H9 (cell line): Measurements from ENCODE around the gene PGS1. TPM values are rescaled to one million over a fixed set of nuclear protein-coding genes. Genes with fewer than 3 reads are reported as not detected.

Source experiments
- DNase-seq: peaks from one replicate; pipeline ENCODE4 v3.0.0-alpha.2; 2017
- H2AFZ ChIP-seq: one replicate; pipeline ENCODE4 v1.6.1; 2013; ENCODE audit warnings: mild to moderate bottlenecking, low read length, control low read depth, moderate library complexity
- H2AK5ac ChIP-seq: 2 replicates; pipeline ENCODE4 v1.6.1; 2013; ENCODE audit warnings: low read length, control low read depth, mixed read lengths; ENCODE audit not compliant: insufficient read length
- H2BK120ac ChIP-seq: one replicate; pipeline ENCODE4 v1.6.1; 2013; ENCODE audit warnings: low read depth, mild to moderate bottlenecking, low read length, control low read depth, inconsistent platforms; ENCODE audit not compliant: poor library complexity, severe bottlenecking
- H2BK12ac ChIP-seq: 2 replicates; pipeline ENCODE4 v1.6.1; 2013; ENCODE audit warnings: low read length, control low read depth, mixed read lengths, low read depth; ENCODE audit not compliant: insufficient read length
- H2BK15ac ChIP-seq: 2 replicates; pipeline ENCODE4 v1.6.1; 2013; ENCODE audit warnings: low read depth, low read length, control low read depth
- H2BK20ac ChIP-seq: one replicate; pipeline ENCODE4 v1.6.1; 2013; ENCODE audit warnings: low read depth, mild to moderate bottlenecking, low read length, control low read depth, inconsistent platforms; ENCODE audit not compliant: poor library complexity, severe bottlenecking
- H2BK5ac ChIP-seq: 2 replicates; pipeline ENCODE4 v1.6.1; 2013; ENCODE audit warnings: low read length, control low read depth, mixed read lengths; ENCODE audit not compliant: insufficient read length
- H3K14ac ChIP-seq: 2 replicates; pipeline ENCODE4 v1.6.1; 2013; ENCODE audit warnings: low read length, control low read depth; ENCODE audit not compliant: insufficient read depth
- H3K18ac ChIP-seq: 2 replicates; pipeline ENCODE4 v1.6.1; 2013; ENCODE audit warnings: low read depth, mild to moderate bottlenecking, mixed read lengths, low read length, control low read depth; ENCODE audit not compliant: insufficient read length
- H3K23ac ChIP-seq: 2 replicates; pipeline ENCODE4 v1.6.1; 2013; ENCODE audit warnings: low read length, control low read depth, mixed read lengths, low read depth; ENCODE audit not compliant: insufficient read length
- H3K23me2 ChIP-seq: 2 replicates; pipeline ENCODE4 v1.6.1; 2013; ENCODE audit warnings: low read depth, mild to moderate bottlenecking, mixed read lengths, low read length, control low read depth; ENCODE audit not compliant: insufficient read length, poor library complexity, severe bottlenecking
- H3K27ac ChIP-seq: 2 replicates; pipeline ENCODE4 v1.5.1; 2013; ENCODE audit warnings: low read length, control low read depth, mixed read lengths, low read depth; ENCODE audit not compliant: insufficient read length
- H3K27me3 ChIP-seq: 2 replicates; pipeline ENCODE4 v1.6.1; 2013; ENCODE audit warnings: low read length, control low read depth, inconsistent platforms; ENCODE audit not compliant: insufficient read depth
- H3K4ac ChIP-seq: 2 replicates; pipeline ENCODE4 v1.6.1; 2013; ENCODE audit warnings: low read depth, mild to moderate bottlenecking, control low read depth, inconsistent platforms, low read length, moderate library complexity
- H3K4me1 ChIP-seq: 2 replicates; pipeline ENCODE4 v1.6.1; 2013; ENCODE audit warnings: low read length, control low read depth, inconsistent platforms; ENCODE audit not compliant: insufficient read depth
- H3K4me2 ChIP-seq: 2 replicates; pipeline ENCODE4 v1.6.1; 2013; ENCODE audit warnings: low read length, control low read depth, mixed read lengths; ENCODE audit not compliant: insufficient read length, insufficient read depth
- H3K56ac ChIP-seq: 2 replicates; pipeline ENCODE4 v1.6.1; 2013; ENCODE audit warnings: low read depth, mild to moderate bottlenecking, mixed read lengths, low read length, control low read depth; ENCODE audit not compliant: insufficient read length
- H3K79me1 ChIP-seq: 2 replicates; pipeline ENCODE4 v1.6.1; 2013; ENCODE audit warnings: low read depth, mild to moderate bottlenecking, moderate library complexity, low read length, control low read depth, inconsistent platforms; ENCODE audit not compliant: insufficient read depth, poor library complexity, severe bottlenecking
- H3K79me2 ChIP-seq: 2 replicates; pipeline ENCODE4 v1.6.1; 2013; ENCODE audit warnings: low read length, control low read depth, inconsistent platforms; ENCODE audit not compliant: insufficient read depth
- H3K9ac ChIP-seq: 2 replicates; pipeline ENCODE4 v1.6.1; 2013; ENCODE audit warnings: low read length, control low read depth, mixed read lengths; ENCODE audit not compliant: insufficient read length; ENCODE audit errors: extremely low read depth
- H3K9me3 ChIP-seq: one replicate; pipeline ENCODE4 v1.6.1; 2013; ENCODE audit warnings: low read depth, low read length, inconsistent platforms; ENCODE audit not compliant: control insufficient read depth
- H3T11ph ChIP-seq: one replicate; pipeline ENCODE4 v1.6.1; 2013; ENCODE audit warnings: mild to moderate bottlenecking, low read length, control low read depth, inconsistent platforms
- H4K20me1 ChIP-seq: one replicate; pipeline ENCODE4 v1.6.1; 2013; ENCODE audit not compliant: control insufficient read depth, insufficient read length, insufficient read depth
- H4K5ac ChIP-seq: 2 replicates; pipeline ENCODE4 v1.6.1; 2013; ENCODE audit warnings: low read depth, mild to moderate bottlenecking, mixed read lengths, low read length, control low read depth; ENCODE audit not compliant: insufficient read length
- H4K8ac ChIP-seq: replicated peaks from 2 replicates; pipeline ENCODE4 v1.6.1; 2013; ENCODE audit warnings: low read length, control low read depth, mixed read lengths, low read depth; ENCODE audit not compliant: insufficient read length
- H4K91ac ChIP-seq: 2 replicates; pipeline ENCODE4 v1.6.1; 2013; ENCODE audit warnings: low read depth, mild to moderate bottlenecking, moderate library complexity, mixed read lengths, low read length, control low read depth; ENCODE audit not compliant: insufficient read length
- H3K27ac Mint-ChIP-seq, 3 experiments: 2 replicates in 2 of 3; 3 replicates in 1 of 3; pipeline ENCODE4 v1.8.0; 2020 to 2021; ENCODE audit warnings: mixed read lengths in 3 of 3, mild to moderate bottlenecking in 1 of 3, moderate library complexity in 1 of 3
- H3K27me3 Mint-ChIP-seq: 2 replicates; pipeline ENCODE4 v1.8.0; 2021; ENCODE audit warnings: low read depth, mild to moderate bottlenecking, moderate library complexity, mixed read lengths
- H3K36me3 Mint-ChIP-seq, 3 experiments: 2 replicates in 2 of 3; 3 replicates in 1 of 3; pipeline ENCODE4 v1.8.0; 2020 to 2021; ENCODE audit warnings: low read depth in 3 of 3, mixed read lengths in 3 of 3; ENCODE audit not compliant: insufficient read depth in 1 of 3
- H3K4me1 Mint-ChIP-seq, 2 experiments: 2 replicates each; pipeline ENCODE4 v1.8.0; 2020; ENCODE audit warnings: mixed read lengths in 2 of 2
- H3K4me3 Mint-ChIP-seq, 2 experiments: 2 replicates in 1 of 2; 3 replicates in 1 of 2; pipeline ENCODE4 v1.8.0; 2020 to 2021; ENCODE audit warnings: mild to moderate bottlenecking in 2 of 2, mixed read lengths in 2 of 2, moderate library complexity in 1 of 2
- H3K9me3 Mint-ChIP-seq, 2 experiments: 2 replicates in 1 of 2; 3 replicates in 1 of 2; pipeline ENCODE4 v1.8.0; 2020; ENCODE audit warnings: mild to moderate bottlenecking in 2 of 2, mixed read lengths in 2 of 2, moderate library complexity in 1 of 2
- WGBS: extraction: QIAGEN DNeasy Blood & Tissue Kit; methylation state at CpG from one replicate; pipeline ENCODE4 v1.1.7; 2013; ENCODE audit warnings: missing lambda C conversion rate, low lambda C conversion rate, mixed read lengths; ENCODE audit not compliant: insufficient read length; ENCODE audit errors: extremely low coverage; 5-methylcytosine and 5-hydroxymethylcytosine counted together
- total RNA-seq: library from RNA; stranded (reverse); gene quantifications from 2 replicates; pipeline ENCODE4 v1.2.1, GENCODE V29; 2021
- TF ChIP-seq, protein P1 (sequence below): fragments of 200-600 bp; sonication (generic); conservative IDR thresholded peaks from 3 replicates; pipeline ENCODE4 v1.8.0; 2021; ENCODE audit warnings: antibody characterized with exemption, mild to moderate bottlenecking

PGS1 gene
- total RNA-seq, 1 experiment from 2014 or later: 45.7 TPM

DNA sequence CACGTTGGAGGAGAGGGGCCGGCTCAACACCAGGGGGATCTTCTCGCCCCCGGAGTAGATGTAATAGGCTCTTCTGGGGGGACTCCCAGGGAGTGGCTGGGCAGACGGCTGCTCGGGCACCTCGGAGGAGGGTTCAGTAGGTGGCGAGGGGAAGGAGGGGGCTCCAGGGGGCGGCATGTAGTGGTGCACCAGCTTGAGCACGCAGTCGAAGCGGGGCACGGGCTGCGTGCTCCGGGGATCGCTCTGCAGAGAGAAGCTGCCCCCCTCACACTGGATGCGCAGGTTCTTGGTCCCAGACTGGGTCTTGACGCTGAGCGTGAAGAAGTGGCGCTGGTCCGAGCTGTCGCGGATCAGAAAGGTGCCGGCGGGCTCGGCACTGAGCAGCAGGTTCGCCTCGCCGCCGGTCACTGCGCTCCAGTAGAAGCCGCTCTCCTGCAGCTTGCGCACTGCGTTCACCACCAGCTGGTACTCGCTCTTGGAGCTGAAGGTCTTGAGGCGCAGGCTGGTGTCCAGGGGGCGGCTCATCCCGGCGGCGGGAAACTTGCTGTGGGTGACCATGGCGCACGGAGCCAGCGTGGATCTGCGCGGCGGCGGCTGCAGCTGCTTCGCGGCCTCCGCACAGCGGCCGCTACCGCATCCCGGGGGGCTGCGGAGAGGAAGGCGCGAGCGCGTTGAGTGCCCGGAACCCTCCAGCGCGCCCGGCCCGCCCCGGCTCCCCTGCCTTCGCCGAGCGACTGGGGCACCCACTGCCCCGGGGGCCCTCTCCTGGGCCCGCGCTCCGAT is 19.7 kb upstream of the PGS1 start:
- peak overlapping the region; percentile 63 to 84 for H3K4me3 Mint-ChIP-seq
- Histone ChIP-seq H3K79me2 (peaks cover 15% of the 10 kb centered on the region; the same call in 1 of the 2 replicates), H4K20me1 (no peaks in the 10 kb centered on the region), H3K23me2 (peaks cover 19% of the 10 kb centered on the region), H3K4me2 (peak overlapping the region; percentile 42), H3K27me3 (no peaks in the 10 kb centered on the region), H3K4ac (no peak overlapping the region), H3K56ac (no peak overlapping the region), H3K23ac (no peak overlapping the region), H3K18ac (no peak overlapping the region), H2BK20ac (no peak overlapping the region), H3T11ph (no peak overlapping the region), H3K9ac (peak overlapping the region; percentile 42), H2BK120ac (no peak overlapping the region), H3K9me3 (no peaks in the 10 kb centered on the region), H4K91ac (no peak overlapping the region), H3K79me1 (no peaks in the 10 kb centered on the region), H4K5ac (no peak overlapping the region), H2BK12ac (no peak overlapping the region), H2AK5ac (no peak overlapping the region), H2BK5ac (no peak overlapping the region), H2BK15ac (no peak overlapping the region), H4K8ac (no peak overlapping the region), H3K14ac (peak overlapping the region; percentile 72; the same call in 1 of the 2 replicates), H2AFZ (no peak overlapping the region), H3K27ac (no peak overlapping the region), H3K4me1 (peaks cover 21% of the 10 kb centered on the region; the same call in 1 of the 2 replicates)
- peak; percentile 59 for DNase-seq
- H3K27me3 Mint-ChIP-seq: peaks cover 71% of the 10 kb centered on the region
- TF ChIP-seq, protein P1, sequence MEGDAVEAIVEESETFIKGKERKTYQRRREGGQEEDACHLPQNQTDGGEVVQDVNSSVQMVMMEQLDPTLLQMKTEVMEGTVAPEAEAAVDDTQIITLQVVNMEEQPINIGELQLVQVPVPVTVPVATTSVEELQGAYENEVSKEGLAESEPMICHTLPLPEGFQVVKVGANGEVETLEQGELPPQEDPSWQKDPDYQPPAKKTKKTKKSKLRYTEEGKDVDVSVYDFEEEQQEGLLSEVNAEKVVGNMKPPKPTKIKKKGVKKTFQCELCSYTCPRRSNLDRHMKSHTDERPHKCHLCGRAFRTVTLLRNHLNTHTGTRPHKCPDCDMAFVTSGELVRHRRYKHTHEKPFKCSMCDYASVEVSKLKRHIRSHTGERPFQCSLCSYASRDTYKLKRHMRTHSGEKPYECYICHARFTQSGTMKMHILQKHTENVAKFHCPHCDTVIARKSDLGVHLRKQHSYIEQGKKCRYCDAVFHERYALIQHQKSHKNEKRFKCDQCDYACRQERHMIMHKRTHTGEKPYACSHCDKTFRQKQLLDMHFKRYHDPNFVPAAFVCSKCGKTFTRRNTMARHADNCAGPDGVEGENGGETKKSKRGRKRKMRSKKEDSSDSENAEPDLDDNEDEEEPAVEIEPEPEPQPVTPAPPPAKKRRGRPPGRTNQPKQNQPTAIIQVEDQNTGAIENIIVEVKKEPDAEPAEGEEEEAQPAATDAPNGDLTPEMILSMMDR: no peak
- peaks cover 0 to 4% of the 10 kb centered on the region in 2 experiments; a peak in 2 of 5 replicates for H3K9me3 Mint-ChIP-seq
- no CpG with 5 or more reads among the region's 72 CpGs for whole genome bisulfite sequencing
- no peak overlapping the region for H3K27ac Mint-ChIP-seq
- H3K36me3 Mint-ChIP-seq: peaks cover 14 to 21% (median 14%) of the 10 kb centered on the region in 3 experiments; a peak in 6 of 7 replicates
- H3K4me1 Mint-ChIP-seq: peaks cover 59 to 69% of the 10 kb centered on the region in 2 experiments
